HG03196 (cell line): ENCODE measurements around the gene TAF11.
"Not testable (repeated sequence)": the region's sequence is repeated elsewhere in the genome, so short reads cannot be mapped to it uniquely, and the experiment has no call there.

ENCODE experiments used
- ATAC-seq: cut with Tn5 transposase; IDR thresholded peaks from one replicate; pipeline ENCODE4 v1.9.1; 2021; ENCODE audit not compliant: unreplicated experiment

TAF11 gene, protein sequence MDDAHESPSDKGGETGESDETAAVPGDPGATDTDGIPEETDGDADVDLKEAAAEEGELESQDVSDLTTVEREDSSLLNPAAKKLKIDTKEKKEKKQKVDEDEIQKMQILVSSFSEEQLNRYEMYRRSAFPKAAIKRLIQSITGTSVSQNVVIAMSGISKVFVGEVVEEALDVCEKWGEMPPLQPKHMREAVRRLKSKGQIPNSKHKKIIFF

DNA sequence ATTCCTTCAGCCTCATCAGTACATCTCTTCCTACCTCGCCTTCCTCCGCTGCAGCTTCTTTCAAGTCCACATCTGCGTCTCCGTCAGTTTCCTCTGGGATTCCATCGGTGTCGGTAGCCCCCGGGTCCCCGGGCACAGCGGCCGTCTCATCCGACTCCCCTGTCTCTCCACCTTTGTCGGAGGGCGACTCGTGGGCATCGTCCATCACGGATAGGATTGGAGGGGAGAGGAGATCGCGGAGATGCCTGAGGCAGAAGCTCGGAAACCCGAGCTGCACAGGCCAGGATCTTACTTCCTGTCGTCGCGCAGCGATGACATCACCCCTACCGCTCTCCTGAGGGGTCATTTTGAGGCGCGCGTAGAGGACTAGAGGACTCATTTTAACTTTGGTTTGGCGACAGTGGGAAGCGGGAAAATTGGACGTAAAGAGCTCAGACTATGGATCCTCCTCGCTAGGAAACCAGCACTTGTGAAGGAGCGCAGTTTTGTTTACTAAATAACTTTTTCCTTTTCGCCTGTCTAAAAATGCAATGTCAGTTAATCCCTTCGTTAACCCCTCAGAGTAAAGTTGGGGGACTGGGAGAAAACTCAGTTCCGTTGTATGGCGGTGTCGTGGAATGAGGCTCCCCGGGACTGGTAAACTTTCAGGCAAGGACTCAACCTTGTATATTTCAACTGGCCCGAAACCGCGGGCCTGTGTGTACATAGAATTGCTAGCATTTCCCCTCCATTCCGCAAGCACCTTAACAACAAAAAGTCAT is at the start of gene TAF11:
TSS of gene TAF11 (minus strand) at position 290 of the 761 bp plus-strand sequence. CDS start at position 205, 85 bp downstream.
- ATAC-seq: peak; percentile 75

GRCh38 chr6:34934516-34934915 is 46.7 kb upstream of the TAF11 start:
- no peak for ATAC-seq

- ATAC-seq: not testable (repeated sequence)
Measured at GRCh38 chr6:34932202-34932601, 44.4 kb upstream of the TAF11 start.

- ATAC-seq: no peak
Measured at GRCh38 chr6:34930221-34930620, 42.4 kb upstream of the TAF11 start.

DNA sequence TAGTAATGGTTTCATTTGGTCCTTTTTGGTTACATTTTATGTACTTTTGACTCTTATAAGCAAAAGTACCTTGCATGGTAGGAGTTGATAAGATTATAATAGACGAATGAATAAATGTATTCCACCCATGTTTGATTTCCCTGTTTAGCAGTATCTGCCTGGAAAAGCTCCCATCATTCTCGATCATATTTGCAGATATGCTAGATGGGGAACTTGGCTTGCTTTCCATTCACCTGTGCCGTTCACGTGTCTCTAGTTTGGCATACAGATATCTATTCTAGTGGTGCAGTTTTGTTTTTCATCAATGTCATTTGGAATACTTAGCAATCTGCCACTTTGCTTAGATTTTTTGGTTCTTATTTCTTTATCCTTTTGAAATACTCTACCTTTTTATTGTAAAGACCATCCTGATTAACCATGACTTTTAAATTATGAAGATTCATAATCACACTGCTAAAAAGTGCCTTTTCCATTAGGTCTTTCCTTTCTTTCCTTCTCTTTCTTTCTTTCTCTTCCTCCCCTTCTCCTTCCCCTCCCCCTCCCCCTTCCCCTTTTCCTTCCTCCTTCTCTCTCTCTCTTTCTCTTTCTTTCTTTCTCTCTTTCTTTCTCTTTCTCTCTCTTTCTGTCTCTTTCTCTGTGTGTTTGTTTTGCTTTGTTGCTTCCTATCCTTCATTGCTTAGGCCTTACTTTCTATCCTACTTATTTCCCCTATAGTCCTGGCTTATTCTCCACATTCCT is 41.6 kb upstream of the TAF11 start:
- ATAC-seq: no peak

DNA sequence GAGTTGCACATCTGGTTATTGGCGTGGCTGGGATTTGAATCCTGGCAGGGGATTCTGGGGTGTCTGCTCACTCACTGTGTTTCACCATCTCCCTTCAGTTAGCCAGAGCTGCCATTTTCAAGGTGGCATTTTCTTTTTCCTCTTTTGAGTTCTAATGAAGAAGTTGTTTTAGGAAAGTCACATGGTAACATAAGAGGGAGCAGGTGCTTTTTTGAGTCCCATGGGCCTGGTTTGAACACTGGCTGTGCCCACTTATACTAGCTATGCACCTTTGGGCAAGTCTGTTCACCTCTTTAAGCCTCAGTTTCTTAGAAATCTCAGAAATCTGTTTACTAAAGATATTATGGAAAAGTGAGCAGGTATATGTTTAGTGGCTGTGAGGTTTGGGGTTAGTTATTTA is 40.9 kb upstream of the TAF11 start:
- no peak for ATAC-seq

- ATAC-seq: no peak
Measured at GRCh38 chr6:34928220-34928619, 40.4 kb upstream of the TAF11 start.

DNA sequence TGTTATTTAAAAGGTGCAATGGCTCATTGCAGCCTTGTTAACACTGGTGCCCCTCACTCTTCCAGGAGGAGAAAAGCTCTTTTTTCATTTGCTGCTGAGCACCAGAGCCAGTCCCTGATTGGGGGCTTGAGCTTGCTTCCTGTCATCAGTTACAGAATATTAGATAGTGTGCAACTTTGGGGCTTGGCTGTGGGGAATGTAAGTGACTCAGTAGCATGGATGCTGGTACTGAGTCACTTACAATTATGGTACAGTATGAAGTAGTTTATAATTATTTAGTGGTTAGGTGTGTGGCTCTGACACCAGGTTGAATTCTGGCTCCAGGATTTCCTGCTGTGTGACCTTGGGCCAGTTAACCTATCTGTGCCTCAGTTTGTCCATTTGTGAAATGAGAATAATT is 38.8 kb upstream of the TAF11 start:
- no peak for ATAC-seq

DNA sequence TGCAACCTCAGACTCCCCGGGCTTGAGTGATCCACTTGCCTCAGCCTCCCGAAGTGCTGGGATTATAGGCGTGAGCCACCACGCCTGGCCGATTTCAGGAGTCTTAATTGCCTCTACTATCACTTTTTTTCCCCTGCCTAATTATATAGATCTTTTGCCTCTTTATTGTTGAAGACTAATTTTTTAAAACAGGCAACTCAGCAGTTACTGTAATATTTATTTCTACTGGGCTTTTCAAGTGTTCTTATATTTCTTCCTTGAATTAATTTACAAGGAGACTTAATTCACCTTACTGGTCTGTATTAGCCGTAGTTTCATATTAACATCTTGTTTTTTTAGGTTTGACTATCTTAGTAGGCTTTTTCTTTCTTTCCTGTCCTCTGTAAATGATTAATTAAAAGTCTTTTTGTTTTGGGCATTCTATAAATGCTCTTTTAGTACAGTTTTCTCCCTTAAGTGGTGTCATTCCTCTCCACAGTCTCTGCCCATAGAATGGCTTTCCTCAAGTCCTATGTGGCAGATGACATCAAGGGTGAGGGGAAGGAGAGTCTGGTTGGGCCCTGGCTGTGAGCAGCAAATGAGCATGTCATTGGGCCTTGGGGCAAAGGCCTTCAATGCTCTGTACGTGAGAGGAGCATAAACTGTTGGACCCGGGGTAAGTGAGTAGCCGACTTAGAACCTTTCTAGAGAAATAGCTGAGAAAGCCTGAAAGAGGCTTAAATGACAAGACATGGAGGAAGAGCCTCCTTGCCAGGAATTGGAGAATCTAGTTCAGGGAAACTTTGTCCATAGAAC is 37.2 kb upstream of the TAF11 start:
- no peak for ATAC-seq

DNA sequence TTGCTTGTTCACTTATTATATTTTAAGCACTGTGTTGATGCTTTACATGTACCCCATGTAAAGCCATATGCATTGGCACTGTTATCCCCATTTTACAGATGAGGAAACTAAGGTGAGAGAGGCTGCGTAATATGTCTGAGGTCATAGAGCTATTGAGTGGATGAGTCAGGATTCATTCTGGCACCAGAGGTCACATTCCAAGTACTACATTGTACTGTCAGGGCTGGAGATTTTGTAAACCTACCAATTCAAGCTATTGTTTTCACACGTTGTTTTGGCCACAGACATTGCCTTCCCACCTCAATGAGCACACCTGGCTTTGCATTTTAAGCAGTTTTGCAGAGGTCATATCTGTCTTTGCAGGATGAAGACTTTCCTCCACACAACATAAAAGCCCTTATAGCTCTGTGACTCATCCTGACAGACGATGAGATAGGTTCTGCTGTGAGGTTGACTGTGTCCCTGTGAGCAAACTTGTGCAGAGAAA is 34.4 kb upstream of the TAF11 start:
- no peak for ATAC-seq

DNA sequence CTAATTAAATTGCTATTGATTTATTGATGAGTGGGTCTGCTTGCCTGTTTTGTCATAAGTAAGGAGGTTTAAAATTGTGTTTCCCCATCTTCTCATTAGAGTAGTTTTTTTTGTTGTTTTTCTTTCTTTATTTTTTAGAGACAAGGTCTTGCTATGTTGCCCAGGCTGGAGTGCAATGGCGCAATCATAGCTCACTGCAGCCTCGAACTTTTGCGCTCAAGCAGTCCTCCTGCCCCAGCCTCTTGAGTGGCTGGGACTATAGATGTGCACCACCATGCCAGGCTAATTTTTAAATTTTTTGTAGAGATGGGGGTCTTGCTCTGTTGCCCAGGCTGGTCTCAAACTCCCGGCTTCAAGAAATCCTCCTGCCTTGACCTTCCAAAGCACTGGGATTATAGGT is 32.3 kb upstream of the TAF11 start:
- no peak for ATAC-seq

GRCh38 chr6:34919651-34920050 is 31.8 kb upstream of the TAF11 start:
- ATAC-seq: no peak

DNA sequence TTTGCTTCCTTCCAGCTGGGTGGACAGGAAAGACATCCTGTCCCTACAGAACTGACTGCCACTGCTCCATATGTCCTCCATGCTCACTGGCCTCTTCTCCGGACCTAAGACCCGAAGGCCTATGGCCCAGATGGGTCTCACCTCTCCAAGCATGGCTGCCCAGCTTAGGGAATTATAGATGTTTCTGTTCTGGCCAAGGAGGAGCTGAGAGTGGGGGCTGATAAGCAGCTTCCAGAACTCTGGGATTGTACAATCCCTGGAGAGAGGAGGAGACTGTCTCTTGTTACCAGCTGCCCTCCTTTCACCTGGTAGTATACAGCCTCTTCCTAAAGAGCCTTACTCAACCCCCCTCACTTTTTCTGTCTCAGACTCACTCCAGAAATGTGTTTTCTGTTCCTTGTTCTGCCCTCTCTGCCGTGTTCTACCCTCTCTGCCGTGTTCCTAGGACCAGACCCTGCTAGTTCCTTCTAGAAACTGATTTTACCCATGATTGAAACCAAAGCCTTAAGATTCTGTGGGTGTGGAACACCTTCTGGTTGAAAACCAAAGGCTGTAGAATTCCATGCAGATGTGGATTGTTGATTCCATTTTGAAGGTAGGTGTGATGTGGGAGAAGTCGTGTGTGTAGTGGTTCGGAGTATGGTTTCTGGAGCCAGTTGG is 29.9 kb upstream of the TAF11 start:
- ATAC-seq: no peak

DNA sequence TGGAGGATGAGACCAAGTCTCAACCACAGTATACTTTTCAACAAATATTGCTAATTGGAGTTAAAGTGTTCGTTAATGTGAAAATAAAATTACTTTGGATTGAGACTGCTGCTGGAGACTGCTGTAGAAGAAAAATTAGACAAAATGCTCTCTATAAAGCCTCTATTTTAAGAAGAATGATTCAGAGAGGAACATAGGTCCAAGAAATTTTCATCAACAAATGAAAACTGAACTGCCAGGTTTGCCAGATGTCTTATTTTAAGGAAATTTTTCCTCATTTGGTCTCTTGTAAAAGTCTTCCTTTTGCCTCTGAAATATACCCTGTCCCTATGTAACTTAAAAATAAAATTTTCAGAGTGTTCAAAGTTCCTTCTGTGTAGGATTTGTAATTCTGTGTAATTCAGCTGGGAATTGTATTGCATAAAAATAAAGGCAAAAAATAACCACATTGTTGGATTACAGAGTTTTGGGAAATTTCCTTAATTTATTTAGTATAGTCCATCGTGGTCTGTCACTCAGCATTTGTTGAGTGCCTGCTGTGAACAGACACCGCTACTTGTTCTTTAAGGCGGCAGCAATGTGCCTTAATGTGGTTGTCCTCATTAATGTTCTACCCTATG is 28.6 kb upstream of the TAF11 start:
- ATAC-seq: no peak

GRCh38 chr6:34914358-34914757 is 26.5 kb upstream of the TAF11 start:
- no peak for ATAC-seq

- peak; percentile 62 for ATAC-seq
Measured at GRCh38 chr6:34912715-34913464, 25.0 kb upstream of the TAF11 start.

DNA sequence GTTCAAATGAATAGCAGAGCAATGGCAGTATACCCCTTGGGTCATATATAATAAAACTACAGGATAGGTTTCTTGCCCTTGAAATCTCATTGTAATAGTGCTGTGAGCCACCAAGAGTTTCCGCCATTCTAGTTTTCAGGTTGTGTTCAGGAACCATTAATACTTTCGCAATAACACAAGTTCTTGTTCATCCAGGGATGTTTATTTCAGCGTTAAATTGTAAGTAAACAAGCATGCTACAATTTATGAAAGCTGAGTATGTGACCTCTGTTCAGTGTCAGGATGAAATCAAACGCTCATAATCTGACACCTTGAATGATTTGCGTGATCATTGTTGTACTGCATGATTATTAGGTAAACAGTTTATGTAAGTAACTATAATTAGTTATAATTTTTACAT is 24.0 kb upstream of the TAF11 start:
- no peak for ATAC-seq

GRCh38 chr6:34909320-34909883 is 21.6 kb upstream of the TAF11 start:
- ATAC-seq: no peak

DNA sequence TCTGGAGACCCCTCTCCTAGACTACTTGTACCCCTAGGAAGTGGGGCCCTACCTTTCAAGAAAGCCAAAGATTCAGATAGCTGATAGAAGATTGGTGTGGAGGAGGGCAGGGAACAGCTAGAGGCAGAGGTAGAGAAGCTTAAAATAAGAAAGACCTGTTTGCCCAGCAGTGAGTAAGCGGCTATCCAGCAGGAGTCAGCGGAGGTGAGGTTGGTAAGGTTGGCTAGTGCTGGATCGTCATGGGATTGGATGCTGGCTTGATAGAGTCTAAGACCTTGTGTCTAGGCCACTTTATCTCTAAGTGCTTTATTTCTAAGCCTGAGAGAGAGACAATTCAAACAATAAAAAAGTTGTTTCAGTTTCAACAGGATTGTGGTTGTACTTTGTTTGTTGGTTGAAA is 20.4 kb upstream of the TAF11 start:
- ATAC-seq: no peak
